ENCODE data around the gene CRAT. TPM values are rescaled to one million over a fixed set of nuclear protein-coding genes. Genes with fewer than 3 reads are reported as not detected.

CRAT gene
- total RNA-seq (10 to 100 TPM; 14.5 to 26.0 TPM), polyA plus RNA-seq (10 to 100 TPM; 10.4 to 18.6 TPM)
- long read RNA-seq, donor 1, partial matches to known transcripts = 7 of 15 reads
- long read RNA-seq, donor 1, other reads (novel, unspliced or antisense) = 0 of 15 reads
- long read RNA-seq, donor 2 = 0 reads
- long read RNA-seq, donor 3, partial matches to known transcripts = 0 of 4 reads
- long read RNA-seq, donor 3, other reads (novel, unspliced or antisense) = 0 of 4 reads
- long read RNA-seq, donor 4, partial matches to known transcripts = 0 of 2 reads
- long read RNA-seq, donor 4, other reads (novel, unspliced or antisense) = 0 of 2 reads
- long read RNA-seq, donor 5, transcript CRAT-201 (14 exons, 2,763 nt) = major isoform, 5 of 6 reads
- long read RNA-seq, donor 5, partial matches to known transcripts = 0 of 6 reads
- long read RNA-seq, donor 5, other reads (novel, unspliced or antisense) = 0 of 6 reads

- peaks cover 0 to 7% (median 5%) of the 10 kb centered on the region in 5 donors for H3K4me1 ChIP-seq (ENCODE audit: control insufficient read depth in 5 of 5, insufficient read depth in 5 of 5, low read length in 5 of 5)
- DNase-seq = peak; percentile 94 to 97 (median 96)
Observed at GRCh38 chr9:129110740-129111527, at the start of gene CRAT, which contains the start of gene PTPA. Gene CRAT (minus strand): TSS chr9:129110793. CDS start chr9:129110509, 284 bp downstream. Gene PTPA (plus strand): TSS chr9:129111415. CDS start chr9:129111601, 186 bp downstream.

DNA sequence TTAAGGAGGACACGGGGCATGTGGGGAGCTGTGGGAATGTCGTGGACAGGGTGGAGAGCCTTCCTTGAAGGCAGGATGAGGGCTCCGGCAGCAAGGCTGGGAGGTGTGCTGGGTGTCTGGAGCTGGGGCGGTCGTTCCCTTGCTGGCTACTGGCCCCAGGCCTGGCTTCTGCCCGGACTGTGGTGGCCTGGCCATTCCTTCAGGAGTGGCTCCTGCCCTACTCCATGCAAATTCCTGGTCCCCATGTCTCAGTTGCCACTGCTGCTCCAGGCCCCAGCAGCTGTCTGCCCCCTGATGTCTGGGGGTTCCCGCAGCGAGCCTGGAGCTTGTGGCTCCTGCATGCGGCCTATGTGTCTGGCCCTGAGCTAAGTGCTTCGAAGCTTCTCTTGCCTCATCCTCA lies 45.6 kb upstream of the CRAT start:
- 89 to 94% methylated on average over 10 of the region's 10 CpGs for WGBS, 2 donors
- no peak for TF ChIP-seq CTCF (IDR thresholded peaks at IDR 0.05; ENCODE audit: control extremely low read depth, extremely low read depth)
- DNase-seq = no peak

More at GRCh38 chr9:129110740-129111527, at the start of gene CRAT, which contains the start of gene PTPA:
- WGBS, 2 donors = 1% methylated on average over 50 to 77 of the region's 77 CpGs
- TF ChIP-seq CTCF (IDR thresholded peaks at IDR 0.05; ENCODE audit: control extremely low read depth, extremely low read depth) = no peak
- Histone ChIP-seq H3K27me3 (ENCODE audit: control insufficient read depth in 3 of 3, insufficient read depth in 3 of 3, low read length in 2 of 3) (no peaks in the 10 kb centered on the region), H3K9ac (ENCODE audit: insufficient read depth in 1 of 2, low read length in 2 of 2) (peak within 1 kb of the TSS; percentile 39 to 88), H3K27ac (ENCODE audit: low read depth in 1 of 2, low read length in 1 of 2) (peak within 1 kb of the TSS; percentile 94 to 99), H3K4me3 (peak within 1 kb of the TSS; percentile 96), H3K9me3 (ENCODE audit: control insufficient read depth in 4 of 4, insufficient read depth in 3 of 4, low read length in 3 of 4) (no peaks in the 10 kb centered on the region), H3K36me3 (ENCODE audit: control insufficient read depth in 4 of 4, insufficient read depth in 4 of 4, low read length in 4 of 4) (peaks cover 0 to 4% (median 1%) of the 10 kb centered on the region in 4 donors)
- peak; percentile 93 for ATAC-seq (ENCODE audit: insufficient read depth, low FRiP score)

GRCh38 chr9:129154866-129155477 lies 44.4 kb upstream of the CRAT start:
- peaks cover 0 to 23% (median 8%) of the 10 kb centered on the region in 4 donors for H3K36me3 ChIP-seq (ENCODE audit: control insufficient read depth in 4 of 4, insufficient read depth in 4 of 4, low read length in 4 of 4)
- H3K27me3 ChIP-seq (ENCODE audit: control insufficient read depth in 3 of 3, insufficient read depth in 3 of 3, low read length in 2 of 3) = no peaks in the 10 kb centered on the region
- ATAC-seq (ENCODE audit: insufficient read depth, low FRiP score) = no peak
- no peak overlapping the region for H3K4me3 ChIP-seq
- WGBS, 2 donors = 94% methylated on average over 16 of the region's 16 CpGs
- H3K27ac ChIP-seq (ENCODE audit: low read depth in 1 of 2, low read length in 1 of 2) = no peak overlapping the region
- TF ChIP-seq CTCF (IDR thresholded peaks at IDR 0.05; ENCODE audit: control extremely low read depth, extremely low read depth) = no peak
- DNase-seq = no peak
- no peaks in the 10 kb centered on the region for H3K4me1 ChIP-seq (ENCODE audit: control insufficient read depth in 5 of 5, insufficient read depth in 5 of 5, low read length in 5 of 5)
- H3K9ac ChIP-seq (ENCODE audit: insufficient read depth in 1 of 2, low read length in 2 of 2) = no peak overlapping the region
- no peaks in the 10 kb centered on the region for H3K9me3 ChIP-seq (ENCODE audit: control insufficient read depth in 4 of 4, insufficient read depth in 3 of 4, low read length in 3 of 4)

More for the DNA sequence above, 45.6 kb upstream of the CRAT start:
- Histone ChIP-seq H3K4me1 (ENCODE audit: control insufficient read depth in 5 of 5, insufficient read depth in 5 of 5, low read length in 5 of 5) (no peaks in the 10 kb centered on the region), H3K36me3 (ENCODE audit: control insufficient read depth in 4 of 4, insufficient read depth in 4 of 4, low read length in 4 of 4) (peaks cover 0 to 20% (median 7%) of the 10 kb centered on the region in 4 donors), H3K4me3 (no peak overlapping the region), H3K27me3 (ENCODE audit: control insufficient read depth in 3 of 3, insufficient read depth in 3 of 3, low read length in 2 of 3) (no peaks in the 10 kb centered on the region), H3K27ac (ENCODE audit: low read depth in 1 of 2, low read length in 1 of 2) (no peak overlapping the region), H3K9me3 (ENCODE audit: control insufficient read depth in 4 of 4, insufficient read depth in 3 of 4, low read length in 3 of 4) (no peaks in the 10 kb centered on the region), H3K9ac (ENCODE audit: insufficient read depth in 1 of 2, low read length in 2 of 2) (no peak overlapping the region)
- no peak for ATAC-seq (ENCODE audit: insufficient read depth, low FRiP score)
